Measurements from ENCODE around the gene RAVER1. TPM values are rescaled to one million over a fixed set of nuclear protein-coding genes. Genes with fewer than 3 reads are reported as not detected.

The RAVER1 gene
- total and polyA plus RNA-seq, 9 of the 15 experiments (the other 6 are each of a cell fraction or from before 2014, with no cell fraction given) = 0.06 to 113 (median 7.0) TPM

DNA sequence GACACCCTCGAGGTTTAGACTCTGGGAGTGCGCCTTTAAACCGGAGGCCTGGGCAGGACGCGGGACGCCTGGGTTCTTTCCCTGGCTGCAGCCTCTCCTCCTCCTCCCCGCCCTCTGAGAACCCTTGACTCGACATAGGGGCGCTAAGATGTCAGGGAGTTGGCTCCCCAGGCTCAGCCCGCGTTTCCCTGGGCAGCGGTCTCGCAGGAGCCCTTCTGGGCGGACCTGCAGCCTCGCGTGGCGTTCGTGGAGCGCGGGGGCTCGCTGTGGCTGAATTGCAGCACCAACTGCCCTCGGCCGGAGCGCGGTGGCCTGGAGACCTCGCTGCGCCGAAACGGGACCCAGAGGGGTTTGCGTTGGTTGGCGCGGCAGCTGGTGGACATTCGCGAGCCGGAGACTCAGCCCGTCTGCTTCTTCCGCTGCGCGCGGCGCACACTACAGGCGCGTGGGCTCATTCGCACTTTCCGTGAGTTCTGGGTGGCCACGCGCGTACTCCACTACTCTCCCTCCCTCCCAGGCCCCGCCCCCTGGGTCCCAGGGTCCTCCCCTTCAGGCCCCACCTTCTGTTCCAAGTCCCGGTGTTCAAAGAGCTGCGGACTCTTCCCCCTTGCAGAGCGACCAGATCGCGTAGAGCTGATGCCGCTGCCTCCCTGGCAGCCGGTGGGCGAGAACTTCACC lies 42.3 kb downstream of the RAVER1 start (continued):
- TF ChIP-seq CBX1 (IDR thresholded peaks at IDR 0.05; ENCODE audit: low read depth) = 0 out of 2 replicates have a peak, but pooled peaks have one; percentile 14
- TF ChIP-seq DPF2 (IDR thresholded peaks at IDR 0.05) = no peak
- no peak for TF ChIP-seq TGIF2 (CRISPR knock-in tag; IDR thresholded peaks at IDR 0.05)
- TF ChIP-seq KDM4B (IDR thresholded peaks at IDR 0.05; ENCODE audit: borderline replicate concordance in 2 of 2, low read depth in 1 of 2) = no peak
- TF ChIP-seq FIP1L1 (IDR thresholded peaks at IDR 0.05; ENCODE audit: low read depth, low read length, poor library complexity, severe bottlenecking) = peak; percentile 55
- peak; percentile 11; the same call in 1 of the 2 replicates for TF ChIP-seq STAG1 (CRISPR knock-in tag; IDR thresholded peaks at IDR 0.05; ENCODE audit: borderline replicate concordance)
- TF ChIP-seq HLTF (IDR thresholded peaks at IDR 0.05) = no peak
- TF ChIP-seq, protein P1, sequence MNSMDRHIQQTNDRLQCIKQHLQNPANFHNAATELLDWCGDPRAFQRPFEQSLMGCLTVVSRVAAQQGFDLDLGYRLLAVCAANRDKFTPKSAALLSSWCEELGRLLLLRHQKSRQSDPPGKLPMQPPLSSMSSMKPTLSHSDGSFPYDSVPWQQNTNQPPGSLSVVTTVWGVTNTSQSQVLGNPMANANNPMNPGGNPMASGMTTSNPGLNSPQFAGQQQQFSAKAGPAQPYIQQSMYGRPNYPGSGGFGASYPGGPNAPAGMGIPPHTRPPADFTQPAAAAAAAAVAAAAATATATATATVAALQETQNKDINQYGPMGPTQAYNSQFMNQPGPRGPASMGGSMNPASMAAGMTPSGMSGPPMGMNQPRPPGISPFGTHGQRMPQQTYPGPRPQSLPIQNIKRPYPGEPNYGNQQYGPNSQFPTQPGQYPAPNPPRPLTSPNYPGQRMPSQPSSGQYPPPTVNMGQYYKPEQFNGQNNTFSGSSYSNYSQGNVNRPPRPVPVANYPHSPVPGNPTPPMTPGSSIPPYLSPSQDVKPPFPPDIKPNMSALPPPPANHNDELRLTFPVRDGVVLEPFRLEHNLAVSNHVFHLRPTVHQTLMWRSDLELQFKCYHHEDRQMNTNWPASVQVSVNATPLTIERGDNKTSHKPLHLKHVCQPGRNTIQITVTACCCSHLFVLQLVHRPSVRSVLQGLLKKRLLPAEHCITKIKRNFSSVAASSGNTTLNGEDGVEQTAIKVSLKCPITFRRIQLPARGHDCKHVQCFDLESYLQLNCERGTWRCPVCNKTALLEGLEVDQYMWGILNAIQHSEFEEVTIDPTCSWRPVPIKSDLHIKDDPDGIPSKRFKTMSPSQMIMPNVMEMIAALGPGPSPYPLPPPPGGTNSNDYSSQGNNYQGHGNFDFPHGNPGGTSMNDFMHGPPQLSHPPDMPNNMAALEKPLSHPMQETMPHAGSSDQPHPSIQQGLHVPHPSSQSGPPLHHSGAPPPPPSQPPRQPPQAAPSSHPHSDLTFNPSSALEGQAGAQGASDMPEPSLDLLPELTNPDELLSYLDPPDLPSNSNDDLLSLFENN (IDR thresholded peaks at IDR 0.05; ENCODE audit: low read depth in 2 of 2, low read length in 2 of 2) = no peak
- no peak for TF ChIP-seq ZNF584 (CRISPR knock-in tag; IDR thresholded peaks at IDR 0.05; ENCODE audit: low read depth)
- no peak for TF ChIP-seq U2AF2 (optimal IDR thresholded peaks at IDR 0.05; ENCODE audit: low read depth, low read length)
- TF ChIP-seq SP1 (CRISPR knock-in tag; IDR thresholded peaks at IDR 0.05) = peak; percentile 67; the same call in 1 of the 2 replicates
- TF ChIP-seq RFX7 (CRISPR knock-in tag; IDR thresholded peaks at IDR 0.05) = no peak
- TF ChIP-seq, protein P2, sequence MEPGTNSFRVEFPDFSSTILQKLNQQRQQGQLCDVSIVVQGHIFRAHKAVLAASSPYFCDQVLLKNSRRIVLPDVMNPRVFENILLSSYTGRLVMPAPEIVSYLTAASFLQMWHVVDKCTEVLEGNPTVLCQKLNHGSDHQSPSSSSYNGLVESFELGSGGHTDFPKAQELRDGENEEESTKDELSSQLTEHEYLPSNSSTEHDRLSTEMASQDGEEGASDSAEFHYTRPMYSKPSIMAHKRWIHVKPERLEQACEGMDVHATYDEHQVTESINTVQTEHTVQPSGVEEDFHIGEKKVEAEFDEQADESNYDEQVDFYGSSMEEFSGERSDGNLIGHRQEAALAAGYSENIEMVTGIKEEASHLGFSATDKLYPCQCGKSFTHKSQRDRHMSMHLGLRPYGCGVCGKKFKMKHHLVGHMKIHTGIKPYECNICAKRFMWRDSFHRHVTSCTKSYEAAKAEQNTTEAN (CRISPR knock-in tag; IDR thresholded peaks at IDR 0.05) = no peak
- TF ChIP-seq SRSF9 (IDR thresholded peaks at IDR 0.05; ENCODE audit: borderline replicate concordance, low read depth, low read length) = no peak
- TF ChIP-seq ZNF140 (CRISPR knock-in tag; IDR thresholded peaks at IDR 0.05) = no peak
- TF ChIP-seq CHD4 (IDR thresholded peaks at IDR 0.05; ENCODE audit: insufficient read depth, insufficient replicate concordance, low read depth, low read length, poor library complexity, severe bottlenecking) = no peak
- TF ChIP-seq, protein P3, sequence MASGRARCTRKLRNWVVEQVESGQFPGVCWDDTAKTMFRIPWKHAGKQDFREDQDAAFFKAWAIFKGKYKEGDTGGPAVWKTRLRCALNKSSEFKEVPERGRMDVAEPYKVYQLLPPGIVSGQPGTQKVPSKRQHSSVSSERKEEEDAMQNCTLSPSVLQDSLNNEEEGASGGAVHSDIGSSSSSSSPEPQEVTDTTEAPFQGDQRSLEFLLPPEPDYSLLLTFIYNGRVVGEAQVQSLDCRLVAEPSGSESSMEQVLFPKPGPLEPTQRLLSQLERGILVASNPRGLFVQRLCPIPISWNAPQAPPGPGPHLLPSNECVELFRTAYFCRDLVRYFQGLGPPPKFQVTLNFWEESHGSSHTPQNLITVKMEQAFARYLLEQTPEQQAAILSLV (tag; IDR thresholded peaks at IDR 0.05) = no peak
- TF ChIP-seq EP400 (IDR thresholded peaks at IDR 0.05) = peak; percentile 78; the same call in 1 of the 2 replicates
- TF ChIP-seq FOXK2 (conservative IDR thresholded peaks at IDR 0.05 in 1 of 2, IDR thresholded peaks at IDR 0.05 in 1 of 2; ENCODE audit: low read depth in 2 of 2) = no peak
- TF ChIP-seq ZNF217 (CRISPR knock-in tag; IDR thresholded peaks at IDR 0.05) = no peak
- TF ChIP-seq SIN3B (IDR thresholded peaks at IDR 0.05; ENCODE audit: low read depth) = no peak
- TF ChIP-seq ZFX (CRISPR knock-in tag; IDR thresholded peaks at IDR 0.05) = no peak; the same call in 1 of the 2 replicates

All from K562 (cell line).